Left ventricle myocardium inferior (tissue), 1 donor: ENCODE data around the gene UBLCP1. TPM values are rescaled to one million over a fixed set of nuclear protein-coding genes. Genes with fewer than 3 reads are reported as not detected.

ENCODE experiments used
- DNase-seq: peaks from one replicate; pipeline ENCODE4 v3.0.0-alpha.2; 2020
- H3K27ac ChIP-seq: fragments of 200-600 bp; replicated peaks from 2 replicates; pipeline ENCODE4 v1.8.0; 2021
- H3K27me3 ChIP-seq: fragments of 200-600 bp; 2 replicates; pipeline ENCODE4 v1.8.0; 2021; ENCODE audit warnings: low read depth
- H3K36me3 ChIP-seq: fragments of 200-600 bp; 2 replicates; pipeline ENCODE4 v1.8.0; 2021
- H3K4me1 ChIP-seq: fragments of 200-600 bp; 2 replicates; pipeline ENCODE4 v1.8.0; 2021
- H3K4me3 ChIP-seq: fragments of 200-600 bp; 2 replicates; pipeline ENCODE4 v1.8.0; 2021; ENCODE audit warnings: mild to moderate bottlenecking, moderate library complexity
- H3K9me3 ChIP-seq: fragments of 200-600 bp; replicated peaks from 2 replicates; pipeline ENCODE4 v1.8.0; 2021
- intact Hi-C: fragments of 100-400 bp; cut with micrococcal nuclease; formaldehyde crosslinking; loops from one replicate; pipeline ENCODE4 v1.11.0; 2022
- total RNA-seq: library from RNA; stranded (reverse); fragmentation: NEBNext Ultra II Directional; extraction: Animal tissue kit (Norgen Biotek cat#: 25700); gene quantifications from one replicate; pipeline ENCODE4 v1.2.1, GENCODE V29; 2021
- TF ChIP-seq, protein P1 (sequence below): fragments of 200-600 bp; IDR thresholded peaks from 2 replicates; pipeline ENCODE4 v1.8.0; 2021; ENCODE audit warnings: antibody characterized with exemption, mild to moderate bottlenecking, borderline replicate concordance
- donor health status: DM: no; HTN: yes; CAD: no; lungs with severe emphysema.

UBLCP1 gene
- total RNA-seq, 1 donor from 2014 or later = 15.9 TPM

DNA sequence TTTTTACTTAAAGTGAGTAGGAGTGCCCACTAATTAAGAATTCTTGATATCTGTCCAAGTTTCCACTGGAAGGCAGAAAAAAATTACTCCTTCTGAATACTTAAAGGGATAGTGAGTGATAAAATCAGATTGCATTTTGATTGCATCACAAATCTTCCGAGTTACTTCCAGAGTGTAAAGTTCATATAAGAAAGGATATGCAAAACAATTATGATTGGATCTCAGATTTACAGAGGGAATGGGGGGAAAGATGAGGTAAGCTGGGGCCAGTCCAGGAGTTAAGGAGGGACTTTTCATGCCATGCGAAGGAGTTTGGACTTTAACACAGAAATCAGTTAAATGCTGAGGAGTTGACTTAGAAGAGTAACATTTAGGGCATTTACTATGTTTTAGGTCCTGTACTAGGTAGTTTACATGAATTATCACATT, 44.5 kb upstream of the UBLCP1 start:
- no peaks in the 10 kb centered on the region for H3K27me3 ChIP-seq
- H3K4me1 ChIP-seq = peaks cover 5% of the 10 kb centered on the region
- H3K27ac ChIP-seq = no peak overlapping the region
- no peak for DNase-seq
- TF ChIP-seq, protein P1, sequence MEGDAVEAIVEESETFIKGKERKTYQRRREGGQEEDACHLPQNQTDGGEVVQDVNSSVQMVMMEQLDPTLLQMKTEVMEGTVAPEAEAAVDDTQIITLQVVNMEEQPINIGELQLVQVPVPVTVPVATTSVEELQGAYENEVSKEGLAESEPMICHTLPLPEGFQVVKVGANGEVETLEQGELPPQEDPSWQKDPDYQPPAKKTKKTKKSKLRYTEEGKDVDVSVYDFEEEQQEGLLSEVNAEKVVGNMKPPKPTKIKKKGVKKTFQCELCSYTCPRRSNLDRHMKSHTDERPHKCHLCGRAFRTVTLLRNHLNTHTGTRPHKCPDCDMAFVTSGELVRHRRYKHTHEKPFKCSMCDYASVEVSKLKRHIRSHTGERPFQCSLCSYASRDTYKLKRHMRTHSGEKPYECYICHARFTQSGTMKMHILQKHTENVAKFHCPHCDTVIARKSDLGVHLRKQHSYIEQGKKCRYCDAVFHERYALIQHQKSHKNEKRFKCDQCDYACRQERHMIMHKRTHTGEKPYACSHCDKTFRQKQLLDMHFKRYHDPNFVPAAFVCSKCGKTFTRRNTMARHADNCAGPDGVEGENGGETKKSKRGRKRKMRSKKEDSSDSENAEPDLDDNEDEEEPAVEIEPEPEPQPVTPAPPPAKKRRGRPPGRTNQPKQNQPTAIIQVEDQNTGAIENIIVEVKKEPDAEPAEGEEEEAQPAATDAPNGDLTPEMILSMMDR = no peak
- H3K9me3 ChIP-seq = no peaks in the 10 kb centered on the region
- H3K4me3 ChIP-seq = no peak overlapping the region
- no peaks in the 10 kb centered on the region for H3K36me3 ChIP-seq
- intact Hi-C loops = loop anchor here (10.0 kb wide), 1 partner anchor 46 kb away; the partner anchor contains the start of gene UBLCP1

DNA sequence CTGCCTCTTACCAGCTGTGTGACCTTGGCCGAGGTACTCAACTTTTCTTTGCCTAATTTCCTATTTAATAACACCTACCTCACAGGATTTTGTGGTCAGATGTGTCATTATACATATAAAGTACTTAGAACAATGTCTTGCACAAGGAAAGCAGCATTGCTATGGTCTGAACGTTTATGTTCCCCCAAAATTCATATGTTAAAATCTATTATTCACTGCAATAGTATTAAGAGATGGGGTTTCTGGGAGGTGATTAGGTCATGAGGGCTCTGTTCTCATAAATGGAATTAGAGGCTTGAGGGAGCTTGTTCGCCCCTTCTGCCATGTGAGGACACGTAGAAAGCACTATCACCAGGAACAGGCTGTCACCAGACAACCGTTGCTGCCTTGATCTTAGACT, 42.9 kb upstream of the UBLCP1 start:
- H3K36me3 ChIP-seq = no peaks in the 10 kb centered on the region
- no peaks in the 10 kb centered on the region for H3K27me3 ChIP-seq
- H3K27ac ChIP-seq = no peak overlapping the region
- no peak overlapping the region for H3K4me3 ChIP-seq
- no peaks in the 10 kb centered on the region for H3K9me3 ChIP-seq
- TF ChIP-seq, protein P1 = no peak
- intact Hi-C loops = no loop called here
- H3K4me1 ChIP-seq = peaks cover 5% of the 10 kb centered on the region
- no peak for DNase-seq

GRCh38 chr5:159223469-159223868, 39.6 kb upstream of the UBLCP1 start:
- Histone ChIP-seq H3K36me3 (no peaks in the 10 kb centered on the region), H3K9me3 (no peaks in the 10 kb centered on the region), H3K27me3 (no peaks in the 10 kb centered on the region), H3K27ac (no peak overlapping the region), H3K4me1 (peaks cover 5% of the 10 kb centered on the region), H3K4me3 (no peak overlapping the region)
- intact Hi-C loops = no loop called here
- DNase-seq = peak; percentile 16
- TF ChIP-seq, protein P1 = no peak

GRCh38 chr5:159224471-159224870, 38.6 kb upstream of the UBLCP1 start:
- no peaks in the 10 kb centered on the region for H3K9me3 ChIP-seq
- no peaks in the 10 kb centered on the region for H3K36me3 ChIP-seq
- H3K27me3 ChIP-seq = no peaks in the 10 kb centered on the region
- H3K27ac ChIP-seq = no peak overlapping the region
- peaks cover 5% of the 10 kb centered on the region for H3K4me1 ChIP-seq
- TF ChIP-seq, protein P1 = no peak
- intact Hi-C loops = no loop called here
- no peak overlapping the region for H3K4me3 ChIP-seq
- no peak for DNase-seq

DNA sequence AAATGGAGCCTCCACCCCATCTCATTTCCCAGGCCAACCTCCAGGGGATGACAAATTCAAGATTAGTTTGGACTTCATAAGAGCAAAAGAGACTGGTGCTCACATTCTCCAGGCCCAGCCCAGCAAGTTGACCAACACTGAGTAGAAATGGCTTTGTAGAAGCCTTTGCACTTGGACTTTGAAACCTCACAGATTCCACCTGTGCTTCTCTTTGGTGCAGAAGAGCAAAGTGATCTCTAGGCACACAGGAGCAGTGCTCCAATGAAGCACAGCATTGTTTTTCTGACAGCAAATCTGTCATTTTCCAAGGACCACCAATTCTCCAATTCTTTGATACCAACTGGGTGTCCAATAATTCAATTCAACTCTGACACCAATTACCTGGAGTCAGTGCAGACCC, 36.6 kb upstream of the UBLCP1 start:
- Histone ChIP-seq H3K27me3 (no peaks in the 10 kb centered on the region), H3K4me3 (no peak overlapping the region), H3K27ac (no peak overlapping the region), H3K36me3 (no peaks in the 10 kb centered on the region), H3K9me3 (no peaks in the 10 kb centered on the region), H3K4me1 (peaks cover 5% of the 10 kb centered on the region)
- intact Hi-C loops = no loop called here
- TF ChIP-seq, protein P1 = no peak
- no peak for DNase-seq
